OCI-LY7 (cell line): ENCODE measurements around the gene SYTL2.

Experiments
- EZH2phosphoT487 ChIP-seq: fragments of 200-600 bp; sonication (generic); IDR thresholded peaks from 2 replicates; pipeline ENCODE4 v1.6.1; 2018; ENCODE audit warnings: low read depth, borderline replicate concordance, mild to moderate bottlenecking, mixed run types, antibody characterized with exemption, low read length, moderate library complexity, mixed read lengths
- TF ChIP-seq, protein P1 (sequence below): fragments of 200-600 bp; sonication (generic); conservative IDR thresholded peaks from 2 replicates; pipeline ENCODE4 v1.5.1; 2014; ENCODE audit warnings: mild to moderate bottlenecking, antibody characterized with exemption, low read length, moderate library complexity, mixed read lengths

DNA sequence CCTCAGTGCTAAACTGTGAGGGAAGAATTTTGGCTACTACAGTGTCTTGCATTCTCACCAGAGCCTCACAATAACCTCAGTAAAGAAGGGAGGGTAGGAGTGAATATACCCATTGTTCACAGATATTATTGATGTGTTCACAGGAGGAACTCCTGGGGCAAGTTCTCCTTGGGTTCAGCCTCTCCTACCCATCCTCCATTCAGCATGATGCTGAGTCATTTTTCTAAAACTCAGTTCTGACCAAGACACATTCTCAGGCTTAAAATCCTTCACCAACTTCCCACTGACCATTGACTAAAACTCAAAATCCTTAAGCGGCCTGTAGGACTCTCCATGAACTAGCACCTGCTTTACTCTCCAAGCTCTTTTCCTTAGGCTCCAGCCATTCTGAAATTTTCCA is 48.7 kb downstream of the SYTL2 start:
- TF ChIP-seq, protein P1, sequence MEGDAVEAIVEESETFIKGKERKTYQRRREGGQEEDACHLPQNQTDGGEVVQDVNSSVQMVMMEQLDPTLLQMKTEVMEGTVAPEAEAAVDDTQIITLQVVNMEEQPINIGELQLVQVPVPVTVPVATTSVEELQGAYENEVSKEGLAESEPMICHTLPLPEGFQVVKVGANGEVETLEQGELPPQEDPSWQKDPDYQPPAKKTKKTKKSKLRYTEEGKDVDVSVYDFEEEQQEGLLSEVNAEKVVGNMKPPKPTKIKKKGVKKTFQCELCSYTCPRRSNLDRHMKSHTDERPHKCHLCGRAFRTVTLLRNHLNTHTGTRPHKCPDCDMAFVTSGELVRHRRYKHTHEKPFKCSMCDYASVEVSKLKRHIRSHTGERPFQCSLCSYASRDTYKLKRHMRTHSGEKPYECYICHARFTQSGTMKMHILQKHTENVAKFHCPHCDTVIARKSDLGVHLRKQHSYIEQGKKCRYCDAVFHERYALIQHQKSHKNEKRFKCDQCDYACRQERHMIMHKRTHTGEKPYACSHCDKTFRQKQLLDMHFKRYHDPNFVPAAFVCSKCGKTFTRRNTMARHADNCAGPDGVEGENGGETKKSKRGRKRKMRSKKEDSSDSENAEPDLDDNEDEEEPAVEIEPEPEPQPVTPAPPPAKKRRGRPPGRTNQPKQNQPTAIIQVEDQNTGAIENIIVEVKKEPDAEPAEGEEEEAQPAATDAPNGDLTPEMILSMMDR: no peak
- TF ChIP-seq EZH2phosphoT487: no peak
